Upper lobe of left lung (tissue), 6 donors: Measurements from ENCODE around the gene NFE2L1. TPM values are rescaled to one million over a fixed set of nuclear protein-coding genes. Genes with fewer than 3 reads are reported as not detected.
"Not testable (repeated sequence)": the region's sequence is repeated elsewhere in the genome, so short reads cannot be mapped to it uniquely, and the experiment has no call there.

ENCODE experiments used
- ATAC-seq, 2 donors: fragments of 200-7000 bp; cut with Tn5 transposase; one replicate each; pipeline ENCODE4 v1.9.1; 2022; ENCODE audit warnings: mild to moderate bottlenecking in 2 of 2, moderate library complexity in 2 of 2; ENCODE audit not compliant: low FRiP score in 2 of 2
- DNase-seq, 2 donors: peaks; one replicate each; pipeline ENCODE4 v3.0.0-alpha.2; 2019 to 2020
- H3K27ac ChIP-seq, 4 donors: fragments of 200-600 bp; sonication (generic); one replicate each; pipeline ENCODE4 v1.5.1; 2016 to 2019
- H3K27me3 ChIP-seq, 4 donors: fragments of 200-600 bp; sonication (generic); one replicate each; pipeline ENCODE4 v1.5.1; 2017 to 2019
- H3K36me3 ChIP-seq, 4 donors: fragments of 200-600 bp; sonication (generic); one replicate each; pipeline ENCODE4 v1.5.1; 2016 to 2019
- H3K4me1 ChIP-seq, 4 donors: fragments of 200-600 bp; sonication (generic); one replicate each; pipeline ENCODE4 v1.5.1; 2018 to 2019
- H3K4me3 ChIP-seq, 4 donors: fragments of 200-600 bp; sonication (generic); one replicate each; pipeline ENCODE4 v1.5.1; 2017 to 2019; ENCODE audit warnings: mild to moderate bottlenecking in 2 of 4, moderate library complexity in 1 of 4
- H3K9me3 ChIP-seq, 4 donors: fragments of 200-600 bp; sonication (generic); one replicate each; pipeline ENCODE4 v1.5.1; 2018 to 2019
- EP300 ChIP-seq, 4 donors: sonication (generic); formaldehyde crosslinking; IDR thresholded peaks; one replicate each; pipeline ENCODE4 v1.5.1; 2017; ENCODE audit warnings: antibody characterized with exemption in 4 of 4, control low read depth in 2 of 4
- POLR2A ChIP-seq, 4 donors: fragments of 450-650 bp; IDR thresholded peaks; one replicate each; pipeline ENCODE4 v1.5.1; 2016 to 2017; ENCODE audit warnings: antibody characterized with exemption in 4 of 4, mild to moderate bottlenecking in 2 of 4
- POLR2AphosphoS5 ChIP-seq, 2 donors: sonication (generic); formaldehyde crosslinking; IDR thresholded peaks; one replicate each; pipeline ENCODE4 v1.5.1; 2017; ENCODE audit warnings: antibody characterized with exemption in 2 of 2
- WGBS, 2 donors: methylation state at CpG; one replicate each; pipeline ENCODE4 v1.1.5; 2017 to 2018; 5-methylcytosine and 5-hydroxymethylcytosine counted together
- total RNA-seq, 6 donors: library from RNA; depleted of rRNA in 4 of 6; stranded (reverse); fragments of >200 nt in 4 of 6; gene quantifications; one replicate each; pipeline versions ENCODE4 v1.1.0 to v1.2.1, GENCODE V29; 2016 to 2021
- TF ChIP-seq, protein P1 (sequence below), 6 experiments: fragments of 450-650 bp in 4 of 6; fragments of 200-600 bp in 2 of 6; sonication (generic) in 2 of 6; IDR thresholded peaks; one replicate each; pipeline ENCODE4 v1.5.1; 2016 to 2019; ENCODE audit warnings: antibody characterized with exemption in 6 of 6
- donor health status: DM: no; HTN: no; CAD: no; lungs with moderate emphysema.
- donor health status: DM: no; HTN: yes; CAD: no; lungs with severe emphysema.

NFE2L1 gene, protein sequence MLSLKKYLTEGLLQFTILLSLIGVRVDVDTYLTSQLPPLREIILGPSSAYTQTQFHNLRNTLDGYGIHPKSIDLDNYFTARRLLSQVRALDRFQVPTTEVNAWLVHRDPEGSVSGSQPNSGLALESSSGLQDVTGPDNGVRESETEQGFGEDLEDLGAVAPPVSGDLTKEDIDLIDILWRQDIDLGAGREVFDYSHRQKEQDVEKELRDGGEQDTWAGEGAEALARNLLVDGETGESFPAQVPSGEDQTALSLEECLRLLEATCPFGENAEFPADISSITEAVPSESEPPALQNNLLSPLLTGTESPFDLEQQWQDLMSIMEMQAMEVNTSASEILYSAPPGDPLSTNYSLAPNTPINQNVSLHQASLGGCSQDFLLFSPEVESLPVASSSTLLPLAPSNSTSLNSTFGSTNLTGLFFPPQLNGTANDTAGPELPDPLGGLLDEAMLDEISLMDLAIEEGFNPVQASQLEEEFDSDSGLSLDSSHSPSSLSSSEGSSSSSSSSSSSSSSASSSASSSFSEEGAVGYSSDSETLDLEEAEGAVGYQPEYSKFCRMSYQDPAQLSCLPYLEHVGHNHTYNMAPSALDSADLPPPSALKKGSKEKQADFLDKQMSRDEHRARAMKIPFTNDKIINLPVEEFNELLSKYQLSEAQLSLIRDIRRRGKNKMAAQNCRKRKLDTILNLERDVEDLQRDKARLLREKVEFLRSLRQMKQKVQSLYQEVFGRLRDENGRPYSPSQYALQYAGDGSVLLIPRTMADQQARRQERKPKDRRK
- 100 to 1,000 TPM; 105 to 203 (median 148) TPM for total RNA-seq

DNA sequence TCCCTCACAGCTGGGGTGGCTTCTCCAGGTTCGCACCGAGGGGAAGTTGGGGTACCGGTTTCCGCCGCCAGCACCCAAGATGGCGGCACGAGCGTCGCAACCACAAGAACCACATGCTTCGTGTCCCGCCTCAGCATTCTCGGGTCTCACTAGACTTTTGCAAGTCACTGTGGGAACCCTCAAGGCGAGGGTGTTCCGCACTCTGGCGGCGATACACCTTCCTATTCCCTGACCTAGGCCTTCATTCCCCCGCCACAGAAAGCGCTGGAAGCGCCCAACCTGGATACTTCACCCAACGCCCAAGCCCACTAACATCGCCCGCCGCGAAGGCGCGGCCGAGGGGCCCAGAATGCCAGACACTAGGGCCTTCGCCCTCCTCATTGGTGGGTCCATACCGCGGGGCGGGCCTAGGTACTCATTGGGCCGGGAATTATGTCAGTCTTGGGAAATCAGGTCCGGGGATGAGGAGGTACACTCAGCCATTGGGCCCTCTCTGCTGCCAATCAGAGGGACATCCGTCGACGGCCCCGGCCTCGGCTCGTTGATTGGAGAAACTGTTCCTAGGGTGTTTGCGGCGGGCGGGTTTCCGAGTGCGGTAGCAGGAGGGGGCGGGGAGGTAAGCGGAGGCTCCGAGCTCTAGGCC is at the start of gene NFE2L1:
TSS of gene NFE2L1 (plus strand) at position 619 of the 643 bp plus-strand sequence. CDS start 2,760 bp downstream, outside the sequence.
- H3K4me3 ChIP-seq: peak within 1 kb of the TSS; percentile 69 to 94 (median 85)
- H3K27ac ChIP-seq: peak within 1 kb of the TSS; percentile 94 to 98 (median 96)
- H3K9me3 ChIP-seq: no peaks in the 10 kb centered on the region
- ATAC-seq (peak; percentile 96 to 98), DNase-seq (peak; percentile 96 to 100)
- H3K36me3 ChIP-seq: peaks cover 0 to 19% (median 9%) of the 10 kb centered on the region in 4 donors
- H3K27me3 ChIP-seq: no peaks in the 10 kb centered on the region
- TF ChIP-seq, protein P1, sequence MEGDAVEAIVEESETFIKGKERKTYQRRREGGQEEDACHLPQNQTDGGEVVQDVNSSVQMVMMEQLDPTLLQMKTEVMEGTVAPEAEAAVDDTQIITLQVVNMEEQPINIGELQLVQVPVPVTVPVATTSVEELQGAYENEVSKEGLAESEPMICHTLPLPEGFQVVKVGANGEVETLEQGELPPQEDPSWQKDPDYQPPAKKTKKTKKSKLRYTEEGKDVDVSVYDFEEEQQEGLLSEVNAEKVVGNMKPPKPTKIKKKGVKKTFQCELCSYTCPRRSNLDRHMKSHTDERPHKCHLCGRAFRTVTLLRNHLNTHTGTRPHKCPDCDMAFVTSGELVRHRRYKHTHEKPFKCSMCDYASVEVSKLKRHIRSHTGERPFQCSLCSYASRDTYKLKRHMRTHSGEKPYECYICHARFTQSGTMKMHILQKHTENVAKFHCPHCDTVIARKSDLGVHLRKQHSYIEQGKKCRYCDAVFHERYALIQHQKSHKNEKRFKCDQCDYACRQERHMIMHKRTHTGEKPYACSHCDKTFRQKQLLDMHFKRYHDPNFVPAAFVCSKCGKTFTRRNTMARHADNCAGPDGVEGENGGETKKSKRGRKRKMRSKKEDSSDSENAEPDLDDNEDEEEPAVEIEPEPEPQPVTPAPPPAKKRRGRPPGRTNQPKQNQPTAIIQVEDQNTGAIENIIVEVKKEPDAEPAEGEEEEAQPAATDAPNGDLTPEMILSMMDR (IDR thresholded peaks at IDR 0.05): peak in 1 of 6 experiments; percentile 45
- TF ChIP-seq POLR2A (IDR thresholded peaks at IDR 0.05) (peak; percentile 59 to 91 (median 84)), EP300 (IDR thresholded peaks at IDR 0.05) (no peak), POLR2AphosphoS5 (IDR thresholded peaks at IDR 0.05) (peak; percentile 60 to 73)
- H3K4me1 ChIP-seq: peaks cover 40 to 54% (median 45%) of the 10 kb centered on the region in 4 donors
- 1% methylated on average over 15 to 44 of the region's 47 CpGs for WGBS, 2 donors

DNA sequence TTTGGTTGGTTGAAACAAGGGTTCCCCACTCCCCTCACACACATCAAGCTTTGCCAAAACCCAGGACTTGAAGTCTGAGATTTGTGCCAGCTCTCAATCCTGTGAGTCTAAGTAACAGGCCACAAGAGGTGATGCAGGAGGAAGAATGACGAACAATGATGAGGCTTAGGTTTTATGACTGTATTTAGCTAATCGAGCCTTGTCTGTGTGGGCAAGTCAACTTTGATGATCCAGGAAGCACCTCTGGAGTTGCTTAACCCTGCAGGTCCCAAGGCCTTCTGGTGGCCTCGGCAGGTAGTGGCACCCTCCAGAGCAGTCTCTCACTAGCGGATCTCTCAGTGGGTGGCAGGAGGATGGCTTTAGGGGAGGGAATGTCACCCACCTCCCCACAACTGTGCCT is 48.6 kb upstream of the NFE2L1 start:
- Histone ChIP-seq H3K27ac (no peak overlapping the region), H3K27me3 (no peaks in the 10 kb centered on the region), H3K4me3 (no peak overlapping the region), H3K4me1 (peaks cover 9 to 19% (median 11%) of the 10 kb centered on the region in 4 donors), H3K36me3 (no peaks in the 10 kb centered on the region), H3K9me3 (no peaks in the 10 kb centered on the region)
- TF ChIP-seq EP300 (IDR thresholded peaks at IDR 0.05) (no peak), POLR2A (IDR thresholded peaks at IDR 0.05) (no peak), POLR2AphosphoS5 (IDR thresholded peaks at IDR 0.05) (no peak)
- TF ChIP-seq, protein P1 (IDR thresholded peaks at IDR 0.05): no peak
- ATAC-seq (no peak), DNase-seq (no peak)
- 22 to 49% methylated on average over 2 to 4 of the region's 4 CpGs for WGBS, 2 donors

DNA sequence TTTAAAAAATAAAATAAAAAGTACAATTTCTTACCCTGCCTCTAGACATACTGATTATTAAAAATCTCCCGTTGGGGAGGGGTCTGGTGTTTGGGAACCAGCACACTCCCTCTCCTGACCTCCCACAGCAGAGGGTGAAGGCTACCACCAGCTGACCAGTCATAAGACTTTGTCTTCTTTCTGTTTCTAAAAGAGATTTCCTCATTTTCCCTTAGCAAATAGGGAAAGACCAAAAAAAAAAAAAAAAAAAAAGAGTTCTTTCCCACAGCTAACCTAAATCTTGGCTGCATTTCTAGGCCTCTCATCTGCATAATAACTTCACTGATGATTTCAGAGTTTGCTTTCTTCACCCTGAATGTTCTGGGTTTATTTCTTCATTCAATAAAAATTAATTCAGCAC is 47.0 kb upstream of the NFE2L1 start:
- ATAC-seq (peak in 1 of 2 donors; percentile 37), DNase-seq (no peak)
- no peak for TF ChIP-seq POLR2AphosphoS5 (IDR thresholded peaks at IDR 0.05)
- TF ChIP-seq POLR2A (IDR thresholded peaks at IDR 0.05): no peak
- TF ChIP-seq EP300 (IDR thresholded peaks at IDR 0.05): no peak
- TF ChIP-seq, protein P1 (IDR thresholded peaks at IDR 0.05): no peak
- no peak overlapping the region for H3K4me3 ChIP-seq
- no peaks in the 10 kb centered on the region for H3K27me3 ChIP-seq
- H3K4me1 ChIP-seq: peaks cover 9 to 19% (median 11%) of the 10 kb centered on the region in 4 donors
- 79% methylated on average over 1 of the region's 1 CpG for WGBS, 2 donors
- H3K9me3 ChIP-seq: no peaks in the 10 kb centered on the region
- H3K27ac ChIP-seq: peak overlapping the region in 3 of 4 donors; percentile 59 to 73 (median 69)
- H3K36me3 ChIP-seq: no peaks in the 10 kb centered on the region

DNA sequence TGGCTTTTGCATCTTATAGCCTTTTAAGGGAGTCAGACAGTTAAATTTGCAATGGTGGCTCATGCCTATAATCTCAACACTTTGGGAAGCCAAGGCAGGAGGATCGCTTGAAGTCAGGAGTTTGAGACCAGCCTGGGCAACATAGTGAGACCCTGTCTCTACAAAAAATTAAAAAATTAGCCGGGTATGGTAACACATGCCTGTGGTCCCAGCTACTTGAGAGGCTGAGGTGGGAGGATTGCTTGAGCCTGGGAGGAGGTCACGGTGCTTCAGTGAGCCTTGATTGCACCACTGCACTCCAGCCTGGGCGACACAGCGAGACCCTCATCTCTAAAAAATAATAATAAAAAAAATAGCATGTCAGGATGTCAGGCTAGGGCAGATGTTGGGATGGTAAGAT is 46.5 kb upstream of the NFE2L1 start:
- H3K4me1 ChIP-seq: peaks cover 9 to 19% (median 11%) of the 10 kb centered on the region in 4 donors
- not testable (repeated sequence) for H3K4me3 ChIP-seq, H3K27me3 ChIP-seq, H3K36me3 ChIP-seq, ATAC-seq, DNase-seq, H3K9me3 ChIP-seq
- 86 to 95% methylated on average over 5 of the region's 5 CpGs for WGBS, 2 donors
- H3K27ac ChIP-seq: peak overlapping the region in 3 of 4 donors; percentile 59 to 73 (median 69)
